IPS-18c (cell line): ENCODE data around the gene ATP1B2.

ENCODE experiments used
- H3K4me3 ChIP-seq: 2 replicates; pipeline ENCODE4 v1.7.0; 2013; ENCODE audit warnings: low read depth, mild to moderate bottlenecking, low read length, moderate library complexity; ENCODE audit not compliant: insufficient read depth
- H3K9me3 ChIP-seq: one replicate; pipeline ENCODE4 v1.6.1; 2013; ENCODE audit warnings: mild to moderate bottlenecking, low read length, moderate library complexity; ENCODE audit not compliant: control insufficient read depth, insufficient read depth

ATP1B2 gene

GRCh38 chr17:7700510-7700909 is 49.8 kb downstream of the ATP1B2 start:
- Histone ChIP-seq H3K9me3 (no peaks in the 10 kb centered on the region), H3K4me3 (no peak overlapping the region)

GRCh38 chr17:7701681-7702080 is 51.0 kb downstream of the ATP1B2 start:
- no peak overlapping the region for H3K4me3 ChIP-seq
- no peaks in the 10 kb centered on the region for H3K9me3 ChIP-seq

- H3K4me3 ChIP-seq: no peak overlapping the region
- H3K9me3 ChIP-seq: no peaks in the 10 kb centered on the region
Observed at GRCh38 chr17:7702776-7703175, 52.0 kb downstream of the ATP1B2 start.

- no peaks in the 10 kb centered on the region for H3K9me3 ChIP-seq
- peak overlapping the region; percentile 77 for H3K4me3 ChIP-seq
Observed at GRCh38 chr17:7703584-7704479, 53.1 kb downstream of the ATP1B2 start.

- Histone ChIP-seq H3K9me3 (no peaks in the 10 kb centered on the region), H3K4me3 (peak within 1 kb of the TSS; percentile 77)
Observed at GRCh38 chr17:7704601-7705268, 54.0 kb downstream of the ATP1B2 start, which contains the start of gene EFNB3. Gene EFNB3, plus strand, starts transcription at chr17:7705202. Its CDS starts 397 bp downstream, at chr17:7705599.

GRCh38 chr17:7705269-7706255 is 54.8 kb downstream of the ATP1B2 start:
- no peaks in the 10 kb centered on the region for H3K9me3 ChIP-seq
- H3K4me3 ChIP-seq: peak overlapping the region; percentile 77

- H3K9me3 ChIP-seq: no peaks in the 10 kb centered on the region
- H3K4me3 ChIP-seq: no peak overlapping the region; the same call in 1 of the 2 replicates
Observed at GRCh38 chr17:7706631-7707354, 56.1 kb downstream of the ATP1B2 start.
